Activated T-helper 2 cell treated with anti-CD3 and anti-CD28 coated beads, Interferon-gamma antibody, Interleukin-2, Interleukin-4, amounts not matched to agents 10 μg/mL and 5 μg/mL and 100 μg/mL, durations not matched to agents 14 hours and 24 hours and 36 hours (primary cell): ENCODE results near the gene EBF3. TPM values are rescaled to one million over a fixed set of nuclear protein-coding genes. Genes with fewer than 3 reads are reported as not detected.

ENCODE experiments used
- DNase-seq: peaks from one replicate; pipeline ENCODE4 v3.0.0; 2021; ENCODE audit warnings: low spot score
- H3K27ac Mint-ChIP-seq: one replicate; pipeline ENCODE4 v1.8.0; 2021; ENCODE audit warnings: mixed read lengths
- H3K27me3 Mint-ChIP-seq: one replicate; pipeline ENCODE4 v1.8.0; 2021; ENCODE audit warnings: low read depth, mixed read lengths
- H3K36me3 Mint-ChIP-seq: one replicate; pipeline ENCODE4 v1.8.0; 2021; ENCODE audit warnings: low read depth, mixed read lengths
- H3K4me1 Mint-ChIP-seq: one replicate; pipeline ENCODE4 v1.8.0; 2021; ENCODE audit warnings: low read depth, mixed read lengths
- H3K4me3 Mint-ChIP-seq: one replicate; pipeline ENCODE4 v1.8.0; 2021; ENCODE audit warnings: low read depth, mild to moderate bottlenecking, moderate library complexity, mixed read lengths
- H3K9me3 Mint-ChIP-seq: one replicate; pipeline ENCODE4 v1.8.0; 2021; ENCODE audit warnings: mixed read lengths
- intact Hi-C: fragments of 100-400 bp; cut with micrococcal nuclease; formaldehyde crosslinking; loops from one replicate; pipeline ENCODE4 v1.15.1; 2023
- total RNA-seq: library from RNA; stranded (reverse); gene quantifications from 2 replicates; pipeline ENCODE4 v1.2.3, GENCODE V29; 2022

The EBF3 gene
- total RNA-seq, 1 donor from 2014 or later = not detected

GRCh38 chr10:129861776-129862531 is 102.1 kb downstream of the EBF3 start:
- DNase-seq = no peak
- no peaks in the 10 kb centered on the region for H3K4me1 Mint-ChIP-seq
- no peaks in the 10 kb centered on the region for H3K36me3 Mint-ChIP-seq
- no peak overlapping the region for H3K4me3 Mint-ChIP-seq
- intact Hi-C loops = no loop called here
- H3K27me3 Mint-ChIP-seq = no peaks in the 10 kb centered on the region
- no peak overlapping the region for H3K27ac Mint-ChIP-seq
- H3K9me3 Mint-ChIP-seq = no peaks in the 10 kb centered on the region

- Mint-ChIP-seq H3K4me1 (no peaks in the 10 kb centered on the region), H3K4me3 (no peak overlapping the region), H3K36me3 (no peaks in the 10 kb centered on the region), H3K27ac (no peak overlapping the region), H3K27me3 (no peaks in the 10 kb centered on the region), H3K9me3 (no peaks in the 10 kb centered on the region)
- DNase-seq = no peak
- intact Hi-C loops = no loop called here
Observed at GRCh38 chr10:129860396-129860795, 103.7 kb downstream of the EBF3 start.

GRCh38 chr10:129859536-129859935 is 104.5 kb downstream of the EBF3 start:
- no peaks in the 10 kb centered on the region for H3K4me1 Mint-ChIP-seq
- intact Hi-C loops = no loop called here
- no peak overlapping the region for H3K4me3 Mint-ChIP-seq
- H3K36me3 Mint-ChIP-seq = no peaks in the 10 kb centered on the region
- H3K27ac Mint-ChIP-seq = no peak overlapping the region
- H3K9me3 Mint-ChIP-seq = no peaks in the 10 kb centered on the region
- no peaks in the 10 kb centered on the region for H3K27me3 Mint-ChIP-seq
- DNase-seq = no peak

- no peak for DNase-seq
- Mint-ChIP-seq H3K4me3 (no peak overlapping the region), H3K27me3 (no peaks in the 10 kb centered on the region), H3K4me1 (no peaks in the 10 kb centered on the region), H3K27ac (no peak overlapping the region), H3K9me3 (no peaks in the 10 kb centered on the region), H3K36me3 (no peaks in the 10 kb centered on the region)
- intact Hi-C loops = no loop called here
Observed at GRCh38 chr10:129857242-129857960, 106.7 kb downstream of the EBF3 start.

- Mint-ChIP-seq H3K27me3 (no peaks in the 10 kb centered on the region), H3K4me3 (no peak overlapping the region), H3K9me3 (no peaks in the 10 kb centered on the region), H3K27ac (no peak overlapping the region), H3K36me3 (no peaks in the 10 kb centered on the region), H3K4me1 (no peaks in the 10 kb centered on the region)
- no peak for DNase-seq
- intact Hi-C loops = no loop called here
Observed at GRCh38 chr10:129855836-129856563, 108.1 kb downstream of the EBF3 start.

- intact Hi-C loops = no loop called here
- Mint-ChIP-seq H3K27me3 (no peaks in the 10 kb centered on the region), H3K4me3 (no peak overlapping the region), H3K27ac (no peak overlapping the region), H3K9me3 (no peaks in the 10 kb centered on the region), H3K4me1 (no peaks in the 10 kb centered on the region), H3K36me3 (no peaks in the 10 kb centered on the region)
- no peak for DNase-seq
Observed at GRCh38 chr10:129854796-129855705, 109.0 kb downstream of the EBF3 start.

- intact Hi-C loops = no loop called here
- no peak overlapping the region for H3K4me3 Mint-ChIP-seq
- no peak overlapping the region for H3K27ac Mint-ChIP-seq
- no peak for DNase-seq
- H3K27me3 Mint-ChIP-seq = no peaks in the 10 kb centered on the region
- H3K9me3 Mint-ChIP-seq = no peaks in the 10 kb centered on the region
- no peaks in the 10 kb centered on the region for H3K4me1 Mint-ChIP-seq
- no peaks in the 10 kb centered on the region for H3K36me3 Mint-ChIP-seq
Observed at GRCh38 chr10:129854158-129854557, 109.9 kb downstream of the EBF3 start.

GRCh38 chr10:129853562-129853903 is 110.5 kb downstream of the EBF3 start:
- Mint-ChIP-seq H3K4me3 (no peak overlapping the region), H3K27me3 (no peaks in the 10 kb centered on the region), H3K27ac (no peak overlapping the region), H3K36me3 (no peaks in the 10 kb centered on the region), H3K4me1 (no peaks in the 10 kb centered on the region), H3K9me3 (no peaks in the 10 kb centered on the region)
- no peak for DNase-seq
- intact Hi-C loops = no loop called here

GRCh38 chr10:129852829-129853561 is 111.1 kb downstream of the EBF3 start:
- H3K4me1 Mint-ChIP-seq = no peaks in the 10 kb centered on the region
- H3K27ac Mint-ChIP-seq = no peak overlapping the region
- no peak for DNase-seq
- H3K4me3 Mint-ChIP-seq = no peak overlapping the region
- intact Hi-C loops = no loop called here
- H3K36me3 Mint-ChIP-seq = no peaks in the 10 kb centered on the region
- no peaks in the 10 kb centered on the region for H3K27me3 Mint-ChIP-seq
- no peaks in the 10 kb centered on the region for H3K9me3 Mint-ChIP-seq

GRCh38 chr10:129851941-129852640 is 112.0 kb downstream of the EBF3 start:
- no peak for DNase-seq
- Mint-ChIP-seq H3K9me3 (no peaks in the 10 kb centered on the region), H3K4me1 (no peaks in the 10 kb centered on the region), H3K36me3 (no peaks in the 10 kb centered on the region), H3K4me3 (no peak overlapping the region), H3K27ac (no peak overlapping the region), H3K27me3 (no peaks in the 10 kb centered on the region)
- intact Hi-C loops = no loop called here

- DNase-seq = no peak
- H3K4me3 Mint-ChIP-seq = no peak overlapping the region
- intact Hi-C loops = no loop called here
- no peak overlapping the region for H3K27ac Mint-ChIP-seq
- H3K4me1 Mint-ChIP-seq = no peaks in the 10 kb centered on the region
- H3K9me3 Mint-ChIP-seq = no peaks in the 10 kb centered on the region
- H3K36me3 Mint-ChIP-seq = no peaks in the 10 kb centered on the region
- H3K27me3 Mint-ChIP-seq = no peaks in the 10 kb centered on the region
Observed at GRCh38 chr10:129850790-129851189, 113.3 kb downstream of the EBF3 start.
